Measurements from ENCODE around the gene WASHC2C.
"Not testable (repeated sequence)": the region's sequence is repeated elsewhere in the genome, so short reads cannot be mapped to it uniquely, and the experiment has no call there.

WASHC2C gene, protein sequence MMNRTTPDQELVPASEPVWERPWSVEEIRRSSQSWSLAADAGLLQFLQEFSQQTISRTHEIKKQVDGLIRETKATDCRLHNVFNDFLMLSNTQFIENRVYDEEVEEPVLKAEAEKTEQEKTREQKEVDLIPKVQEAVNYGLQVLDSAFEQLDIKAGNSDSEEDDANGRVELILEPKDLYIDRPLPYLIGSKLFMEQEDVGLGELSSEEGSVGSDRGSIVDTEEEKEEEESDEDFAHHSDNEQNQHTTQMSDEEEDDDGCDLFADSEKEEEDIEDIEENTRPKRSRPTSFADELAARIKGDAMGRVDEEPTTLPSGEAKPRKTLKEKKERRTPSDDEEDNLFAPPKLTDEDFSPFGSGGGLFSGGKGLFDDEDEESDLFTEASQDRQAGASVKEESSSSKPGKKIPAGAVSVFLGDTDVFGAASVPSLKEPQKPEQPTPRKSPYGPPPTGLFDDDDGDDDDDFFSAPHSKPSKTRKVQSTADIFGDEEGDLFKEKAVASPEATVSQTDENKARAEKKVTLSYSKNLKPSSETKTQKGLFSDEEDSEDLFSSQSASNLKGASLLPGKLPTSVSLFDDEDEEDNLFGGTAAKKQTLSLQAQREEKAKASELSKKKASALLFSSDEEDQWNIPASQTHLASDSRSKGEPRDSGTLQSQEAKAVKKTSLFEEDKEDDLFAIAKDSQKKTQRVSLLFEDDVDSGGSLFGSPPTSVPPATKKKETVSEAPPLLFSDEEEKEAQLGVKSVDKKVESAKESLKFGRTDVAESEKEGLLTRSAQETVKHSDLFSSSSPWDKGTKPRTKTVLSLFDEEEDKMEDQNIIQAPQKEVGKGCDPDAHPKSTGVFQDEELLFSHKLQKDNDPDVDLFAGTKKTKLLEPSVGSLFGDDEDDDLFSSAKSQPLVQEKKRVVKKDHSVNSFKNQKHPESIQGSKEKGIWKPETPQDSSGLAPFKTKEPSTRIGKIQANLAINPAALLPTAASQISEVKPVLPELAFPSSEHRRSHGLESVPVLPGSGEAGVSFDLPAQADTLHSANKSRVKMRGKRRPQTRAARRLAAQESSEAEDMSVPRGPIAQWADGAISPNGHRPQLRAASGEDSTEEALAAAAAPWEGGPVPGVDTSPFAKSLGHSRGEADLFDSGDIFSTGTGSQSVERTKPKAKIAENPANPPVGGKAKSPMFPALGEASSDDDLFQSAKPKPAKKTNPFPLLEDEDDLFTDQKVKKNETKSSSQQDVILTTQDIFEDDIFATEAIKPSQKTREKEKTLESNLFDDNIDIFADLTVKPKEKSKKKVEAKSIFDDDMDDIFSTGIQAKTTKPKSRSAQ (N-terminal part only)

DNA sequence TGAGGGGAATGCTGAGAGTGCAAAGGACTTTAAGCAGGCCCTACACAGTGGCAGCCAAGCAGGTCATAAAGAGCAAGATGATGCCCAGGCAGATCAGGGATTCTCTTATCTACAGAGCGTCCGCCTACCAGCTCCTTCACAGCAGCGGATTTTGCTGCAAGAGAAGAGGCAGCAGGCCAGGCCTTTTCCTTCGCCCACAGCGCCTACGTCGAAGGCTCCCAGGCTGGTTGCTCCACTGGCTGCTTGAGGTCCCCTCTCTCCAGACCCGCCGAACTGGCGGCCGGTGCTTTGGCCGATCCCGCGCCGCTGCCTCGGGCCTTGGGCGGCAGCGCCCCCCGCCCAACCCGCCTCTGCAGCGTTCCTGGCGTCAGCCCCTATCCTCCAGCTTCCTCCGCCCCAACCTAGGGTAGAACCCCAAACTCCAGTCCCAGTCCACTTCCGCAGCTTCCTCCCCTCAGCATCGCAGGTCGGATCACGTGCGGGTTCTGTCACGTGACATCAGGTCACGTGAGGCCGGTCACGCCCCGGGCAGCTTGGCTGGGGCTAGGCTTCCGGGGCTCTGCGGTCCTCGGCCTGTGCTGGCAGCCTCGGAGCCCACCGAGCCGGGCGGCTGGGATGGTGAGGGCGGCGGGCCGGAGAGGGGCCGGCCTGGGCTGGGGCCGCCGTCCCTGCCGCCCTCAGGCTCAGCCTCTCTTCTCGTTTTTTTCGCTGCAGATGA lies at the start of gene WASHC2C:
WASHC2C (plus strand) TSS at position 564 of the 718 bp plus-strand sequence; CDS start at position 616, 52 bp downstream.
- H3K4me3 ChIP-seq: peak within 1 kb of the TSS; percentile 71
- not testable (repeated sequence) for H3K36me3 ChIP-seq (ENCODE audit: insufficient read depth, low read length); H3K9me3 ChIP-seq (ENCODE audit: low read depth, low read length); DNase-seq (ENCODE audit: low read depth, low spot score); H3K9ac ChIP-seq (ENCODE audit: insufficient read length); H3K27ac ChIP-seq

DNA sequence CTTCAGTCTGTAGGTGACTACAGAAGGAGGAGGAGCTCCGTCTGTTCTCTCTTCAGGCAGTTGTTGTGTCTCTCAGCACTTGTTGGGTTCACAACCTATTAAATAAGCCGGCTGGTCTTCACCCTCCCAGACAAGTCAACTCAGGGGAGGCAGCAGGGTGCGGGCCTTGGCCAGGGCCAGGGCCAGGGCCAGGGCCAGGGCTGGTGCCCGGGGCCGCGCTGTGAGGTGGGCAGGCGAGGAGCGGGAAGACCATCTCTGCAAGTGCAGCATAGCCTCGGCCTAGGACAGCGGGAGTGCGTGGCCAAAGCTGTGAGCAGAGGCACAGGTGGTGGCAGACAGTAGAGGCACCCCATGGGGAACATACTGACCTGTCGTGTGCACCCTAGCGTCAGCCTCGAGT lies 48.6 kb upstream of the WASHC2C start:
- not testable (repeated sequence) for H3K9ac ChIP-seq (ENCODE audit: insufficient read length); DNase-seq (ENCODE audit: low read depth, low spot score); H3K9me3 ChIP-seq (ENCODE audit: low read depth, low read length); H3K36me3 ChIP-seq (ENCODE audit: insufficient read depth, low read length); H3K4me3 ChIP-seq; H3K27ac ChIP-seq

DNA sequence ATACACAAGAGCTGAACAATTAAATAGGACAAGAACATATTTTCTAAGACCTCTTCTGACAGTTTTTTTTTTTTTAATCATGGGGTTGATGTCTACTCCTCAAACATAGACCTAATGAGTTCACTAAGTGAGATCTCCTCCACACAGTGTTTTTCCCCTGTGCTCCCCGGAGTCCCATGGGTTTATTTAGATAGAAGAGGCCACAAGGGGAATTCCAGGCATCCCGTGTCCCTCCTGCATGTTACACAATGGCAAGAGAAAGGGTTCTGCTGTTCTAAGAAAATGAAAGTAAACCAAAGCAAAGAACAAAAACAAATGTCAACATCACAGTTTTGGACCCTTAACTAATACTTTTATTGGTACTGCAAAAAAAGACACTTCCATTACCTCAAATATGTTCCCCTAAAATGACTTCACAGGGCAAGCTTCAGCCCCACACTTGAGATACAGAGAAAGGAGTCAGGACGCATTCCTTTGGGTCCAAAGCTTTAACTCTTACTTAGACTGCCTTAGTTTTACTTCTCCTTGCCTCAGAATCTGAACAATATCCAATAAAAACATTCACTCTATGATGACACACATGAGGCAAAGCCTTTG lies 16.8 kb upstream of the WASHC2C start:
- not testable (repeated sequence) for H3K36me3 ChIP-seq (ENCODE audit: insufficient read depth, low read length); DNase-seq (ENCODE audit: low read depth, low spot score); H3K27ac ChIP-seq; H3K9me3 ChIP-seq (ENCODE audit: low read depth, low read length); H3K4me3 ChIP-seq; H3K9ac ChIP-seq (ENCODE audit: insufficient read length)

DNA sequence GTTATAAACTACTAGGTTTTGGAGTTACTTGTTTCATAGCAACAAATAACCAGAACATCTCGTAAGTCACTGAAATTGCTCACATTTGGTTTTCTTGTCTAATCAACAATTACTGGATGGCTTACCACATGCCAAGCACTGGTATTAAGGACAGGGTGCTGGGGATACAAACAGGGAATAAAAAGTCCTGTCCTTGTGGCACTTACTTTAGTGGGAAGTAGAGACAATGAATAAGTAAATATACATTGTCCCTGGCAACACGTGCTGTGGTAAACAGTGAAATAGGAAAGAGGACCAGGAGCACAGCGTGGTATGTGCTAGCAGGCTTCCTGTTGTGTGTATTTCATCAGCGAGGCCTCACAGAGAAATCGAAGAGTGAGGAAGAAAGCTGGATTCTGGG lies 15.8 kb upstream of the WASHC2C start:
- H3K4me3 ChIP-seq; H3K9ac ChIP-seq (ENCODE audit: insufficient read length); DNase-seq (ENCODE audit: low read depth, low spot score); H3K9me3 ChIP-seq (ENCODE audit: low read depth, low read length); H3K36me3 ChIP-seq (ENCODE audit: insufficient read depth, low read length); H3K27ac ChIP-seq: not testable (repeated sequence)

DNA sequence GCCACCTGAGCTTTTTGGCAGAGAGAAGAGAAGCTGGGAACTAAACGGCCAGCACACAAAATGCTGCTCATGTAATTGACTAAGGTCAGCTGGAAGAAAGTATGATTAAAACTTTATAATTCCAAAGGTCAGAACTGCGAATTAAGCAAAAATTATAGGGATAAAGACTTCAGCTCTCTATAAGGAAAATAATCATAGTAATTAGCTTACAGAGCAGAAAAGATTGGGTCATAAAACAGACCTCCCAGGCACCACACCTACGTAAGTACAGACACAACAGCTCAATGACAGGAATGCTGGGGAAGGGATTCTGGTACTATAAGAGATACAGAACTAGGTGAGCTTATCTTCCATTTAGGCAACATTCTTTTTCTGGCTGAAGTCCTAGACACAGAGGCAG lies 10.0 kb upstream of the WASHC2C start:
- H3K9me3 ChIP-seq (ENCODE audit: low read depth, low read length); DNase-seq (ENCODE audit: low read depth, low spot score); H3K4me3 ChIP-seq; H3K27ac ChIP-seq; H3K36me3 ChIP-seq (ENCODE audit: insufficient read depth, low read length); H3K9ac ChIP-seq (ENCODE audit: insufficient read length): not testable (repeated sequence)

DNA sequence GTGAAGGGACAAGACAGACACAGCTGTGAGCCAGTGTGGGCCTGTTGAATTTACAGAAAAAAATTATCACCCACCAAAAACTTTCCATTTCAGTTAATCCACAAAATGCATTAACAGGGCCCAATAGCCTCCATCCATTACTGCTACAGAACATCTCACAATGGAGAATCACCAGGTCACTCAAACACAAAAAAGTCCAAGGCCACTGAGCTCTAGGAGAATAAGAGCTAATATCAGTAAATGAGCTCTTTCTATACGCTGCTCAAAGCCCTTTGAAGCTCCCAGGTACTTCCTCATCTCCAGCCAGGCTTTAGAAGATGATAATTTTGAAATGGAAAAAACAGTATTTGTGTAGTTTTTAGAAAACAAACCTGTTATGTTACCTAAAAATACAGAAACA lies 9.4 kb upstream of the WASHC2C start:
- not testable (repeated sequence) for H3K27ac ChIP-seq; H3K9me3 ChIP-seq (ENCODE audit: low read depth, low read length); DNase-seq (ENCODE audit: low read depth, low spot score); H3K9ac ChIP-seq (ENCODE audit: insufficient read length); H3K36me3 ChIP-seq (ENCODE audit: insufficient read depth, low read length); H3K4me3 ChIP-seq

DNA sequence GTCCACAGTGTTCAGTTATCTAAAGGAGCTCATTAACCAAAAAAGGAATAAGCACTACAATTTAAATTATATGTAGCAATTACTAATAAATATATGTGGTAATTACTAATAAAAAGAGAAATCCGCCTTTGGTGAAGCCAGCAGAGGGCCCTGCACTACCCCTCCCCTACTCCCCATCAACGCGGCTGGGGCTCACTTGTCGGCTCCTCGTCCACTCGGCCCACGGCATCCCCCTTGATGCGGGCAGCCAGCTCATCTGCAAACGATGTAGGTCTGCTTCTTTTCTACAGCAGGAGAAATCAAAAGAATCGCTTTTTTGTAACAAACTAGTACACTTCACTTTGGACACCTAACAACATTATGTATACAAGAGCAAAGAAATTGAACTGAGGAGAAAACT lies 5.6 kb upstream of the WASHC2C start:
- not testable (repeated sequence) for H3K4me3 ChIP-seq; DNase-seq (ENCODE audit: low read depth, low spot score); H3K36me3 ChIP-seq (ENCODE audit: insufficient read depth, low read length); H3K9me3 ChIP-seq (ENCODE audit: low read depth, low read length); H3K9ac ChIP-seq (ENCODE audit: insufficient read length); H3K27ac ChIP-seq

DNA sequence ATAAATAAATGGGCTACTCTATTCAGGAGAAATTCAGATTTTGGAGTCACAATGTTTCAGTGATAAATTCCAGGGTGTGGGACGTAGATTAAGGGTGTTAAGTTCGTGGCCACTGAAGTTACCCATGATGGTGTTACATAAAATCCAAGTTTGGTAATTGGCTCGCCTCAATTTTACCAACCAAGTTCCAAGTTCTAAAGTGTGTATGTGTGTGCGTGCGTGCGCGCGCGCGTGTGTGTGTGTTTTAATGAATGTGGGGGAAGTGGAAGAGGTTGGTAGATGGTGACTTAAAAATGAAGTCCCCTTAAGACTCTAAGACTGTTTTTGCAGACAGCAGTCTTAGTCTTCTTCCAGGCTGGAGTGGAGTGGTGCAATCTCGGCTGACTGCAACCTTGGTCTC lies 3.2 kb upstream of the WASHC2C start:
- not testable (repeated sequence) for H3K9me3 ChIP-seq (ENCODE audit: low read depth, low read length); DNase-seq (ENCODE audit: low read depth, low spot score); H3K27ac ChIP-seq; H3K36me3 ChIP-seq (ENCODE audit: insufficient read depth, low read length); H3K4me3 ChIP-seq; H3K9ac ChIP-seq (ENCODE audit: insufficient read length)

DNA sequence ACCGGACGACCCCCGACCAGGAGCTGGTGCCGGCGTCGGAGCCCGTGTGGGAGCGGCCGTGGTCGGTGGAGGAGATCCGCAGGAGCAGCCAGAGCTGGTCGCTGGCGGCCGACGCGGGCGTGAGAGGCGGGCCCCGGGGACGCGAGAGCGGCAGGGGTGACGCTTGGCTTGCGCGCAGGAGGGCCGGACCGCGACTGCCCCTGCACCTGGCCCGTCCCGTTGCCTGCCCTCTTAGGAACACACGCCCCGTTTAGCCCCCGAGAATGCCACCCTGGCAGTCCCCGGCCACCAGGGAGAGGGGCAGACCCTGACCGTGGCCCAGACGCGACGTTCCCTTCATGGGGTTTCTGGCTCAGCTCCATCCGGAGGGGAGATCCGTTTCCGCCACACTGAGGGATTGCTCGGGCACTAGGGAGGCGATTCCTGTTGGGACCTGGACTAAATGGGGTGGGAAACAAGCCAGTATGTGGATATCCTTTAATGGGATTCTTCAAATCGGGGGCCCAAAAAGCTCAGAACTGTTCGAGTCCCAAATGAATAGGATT lies 427 bp downstream of the WASHC2C start:
- H3K27ac ChIP-seq; H3K9me3 ChIP-seq (ENCODE audit: low read depth, low read length); DNase-seq (ENCODE audit: low read depth, low spot score); H3K36me3 ChIP-seq (ENCODE audit: insufficient read depth, low read length); H3K9ac ChIP-seq (ENCODE audit: insufficient read length): not testable (repeated sequence)
- peak overlapping the region; percentile 71 for H3K4me3 ChIP-seq

DNA sequence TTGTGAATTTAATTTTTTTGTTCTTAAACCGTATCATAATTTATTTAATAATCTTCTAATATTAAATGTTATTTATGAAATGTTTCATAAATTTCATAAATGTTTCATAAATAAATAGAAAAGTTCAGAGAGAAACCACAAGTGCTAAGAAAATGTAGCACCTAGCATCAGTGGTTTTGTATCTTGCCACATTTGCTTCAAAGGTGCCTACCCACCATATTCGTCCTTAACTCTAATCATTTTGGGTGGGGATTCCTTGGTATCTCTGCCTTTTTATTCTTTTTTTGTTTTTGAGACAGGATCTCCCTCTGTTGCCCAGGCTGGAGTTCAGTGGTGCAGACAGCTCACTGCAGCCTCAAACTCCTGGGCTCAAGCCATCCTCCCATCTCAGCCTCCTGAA lies 7.4 kb downstream of the WASHC2C start:
- not testable (repeated sequence) for H3K36me3 ChIP-seq (ENCODE audit: insufficient read depth, low read length); DNase-seq (ENCODE audit: low read depth, low spot score); H3K9ac ChIP-seq (ENCODE audit: insufficient read length); H3K27ac ChIP-seq; H3K4me3 ChIP-seq; H3K9me3 ChIP-seq (ENCODE audit: low read depth, low read length)

DNA sequence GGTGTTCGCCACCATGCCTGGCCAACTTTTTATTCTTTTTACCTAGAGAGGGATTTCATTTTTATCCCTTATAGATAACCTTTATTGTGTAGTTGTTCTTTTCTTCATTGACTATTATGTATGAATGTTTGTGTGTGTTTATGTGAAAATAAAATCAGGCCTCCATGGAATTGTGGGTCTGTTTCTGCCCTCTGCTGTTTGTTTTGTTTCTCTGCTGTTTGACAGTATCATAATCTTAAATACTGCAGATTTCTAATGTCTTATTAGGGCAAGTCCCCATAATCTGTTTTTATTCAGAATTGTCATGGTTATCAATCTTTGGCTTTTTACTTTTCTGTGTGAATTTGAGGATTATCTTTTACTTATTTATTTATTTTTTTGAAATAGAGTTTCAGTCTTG lies 7.8 kb downstream of the WASHC2C start:
- not testable (repeated sequence) for H3K9me3 ChIP-seq (ENCODE audit: low read depth, low read length); DNase-seq (ENCODE audit: low read depth, low spot score); H3K36me3 ChIP-seq (ENCODE audit: insufficient read depth, low read length); H3K27ac ChIP-seq; H3K9ac ChIP-seq (ENCODE audit: insufficient read length); H3K4me3 ChIP-seq

DNA sequence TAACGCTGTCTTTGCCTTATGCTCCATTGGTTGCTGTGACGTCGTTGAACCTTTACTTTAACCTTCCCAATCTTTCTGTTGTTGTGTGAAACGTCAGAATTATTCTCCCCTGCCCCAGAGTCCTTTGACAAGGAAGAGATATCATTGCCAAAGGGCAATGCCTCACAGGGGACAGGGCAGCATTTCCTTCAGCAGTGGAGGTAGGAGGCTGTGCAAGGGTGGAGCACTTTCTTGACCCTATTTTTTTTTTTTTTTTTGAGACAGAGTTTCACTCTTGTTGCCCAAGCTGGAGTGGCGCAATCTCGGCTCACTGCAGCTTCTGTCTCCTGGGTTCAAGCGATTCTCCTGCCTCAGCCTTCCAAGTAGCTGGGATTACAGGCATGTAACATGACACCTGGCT lies 14.5 kb downstream of the WASHC2C start:
- H3K9ac ChIP-seq (ENCODE audit: insufficient read length); DNase-seq (ENCODE audit: low read depth, low spot score); H3K9me3 ChIP-seq (ENCODE audit: low read depth, low read length); H3K4me3 ChIP-seq; H3K27ac ChIP-seq; H3K36me3 ChIP-seq (ENCODE audit: insufficient read depth, low read length): not testable (repeated sequence)

DNA sequence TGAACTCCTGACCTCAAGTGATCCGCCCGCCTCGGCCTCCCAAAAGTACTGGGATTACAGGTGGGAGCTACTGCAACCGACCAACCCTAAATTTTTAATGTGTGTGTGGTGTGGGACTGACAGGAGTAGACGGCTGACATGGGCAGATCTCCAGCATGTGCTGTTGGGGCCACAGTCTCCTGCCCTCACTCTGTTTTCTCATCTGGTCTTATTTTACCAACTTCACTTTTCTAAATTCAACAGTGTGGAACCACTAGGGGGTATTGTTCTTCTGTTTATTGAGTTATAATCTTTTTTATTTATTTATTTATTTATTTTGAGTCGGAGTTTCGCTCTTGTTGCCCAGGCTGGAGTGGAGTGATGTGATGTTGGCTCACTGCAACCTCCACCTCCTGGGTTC lies 14.9 kb downstream of the WASHC2C start:
- not testable (repeated sequence) for H3K36me3 ChIP-seq (ENCODE audit: insufficient read depth, low read length); H3K9me3 ChIP-seq (ENCODE audit: low read depth, low read length); H3K27ac ChIP-seq; DNase-seq (ENCODE audit: low read depth, low spot score); H3K4me3 ChIP-seq; H3K9ac ChIP-seq (ENCODE audit: insufficient read length)

Measured in SK-N-MC (cell line).